Prostate gland (tissue), 2 donors: Measurements from ENCODE around the gene SIRT7.

ENCODE experiments used
- CTCF ChIP-seq, 4 experiments: fragments of 200-600 bp in 2 of 4; fragments of 450-650 bp in 2 of 4; sonication (generic) in 2 of 4; IDR thresholded peaks; 1 replicate in 3 of 4; 2 replicates in 1 of 4; pipeline ENCODE4 v1.5.1; 2016 to 2019; ENCODE audit warnings: antibody characterized with exemption in 4 of 4, mild to moderate bottlenecking in 2 of 4, moderate library complexity in 2 of 4
- POLR2A ChIP-seq: fragments of 450-650 bp; IDR thresholded peaks from one replicate; pipeline ENCODE4 v1.6.1; 2016; ENCODE audit warnings: antibody characterized with exemption, mild to moderate bottlenecking
- POLR2AphosphoS5 ChIP-seq: sonication (generic); formaldehyde crosslinking; IDR thresholded peaks from one replicate; pipeline ENCODE4 v1.6.1; 2017; ENCODE audit warnings: antibody characterized with exemption

DNA sequence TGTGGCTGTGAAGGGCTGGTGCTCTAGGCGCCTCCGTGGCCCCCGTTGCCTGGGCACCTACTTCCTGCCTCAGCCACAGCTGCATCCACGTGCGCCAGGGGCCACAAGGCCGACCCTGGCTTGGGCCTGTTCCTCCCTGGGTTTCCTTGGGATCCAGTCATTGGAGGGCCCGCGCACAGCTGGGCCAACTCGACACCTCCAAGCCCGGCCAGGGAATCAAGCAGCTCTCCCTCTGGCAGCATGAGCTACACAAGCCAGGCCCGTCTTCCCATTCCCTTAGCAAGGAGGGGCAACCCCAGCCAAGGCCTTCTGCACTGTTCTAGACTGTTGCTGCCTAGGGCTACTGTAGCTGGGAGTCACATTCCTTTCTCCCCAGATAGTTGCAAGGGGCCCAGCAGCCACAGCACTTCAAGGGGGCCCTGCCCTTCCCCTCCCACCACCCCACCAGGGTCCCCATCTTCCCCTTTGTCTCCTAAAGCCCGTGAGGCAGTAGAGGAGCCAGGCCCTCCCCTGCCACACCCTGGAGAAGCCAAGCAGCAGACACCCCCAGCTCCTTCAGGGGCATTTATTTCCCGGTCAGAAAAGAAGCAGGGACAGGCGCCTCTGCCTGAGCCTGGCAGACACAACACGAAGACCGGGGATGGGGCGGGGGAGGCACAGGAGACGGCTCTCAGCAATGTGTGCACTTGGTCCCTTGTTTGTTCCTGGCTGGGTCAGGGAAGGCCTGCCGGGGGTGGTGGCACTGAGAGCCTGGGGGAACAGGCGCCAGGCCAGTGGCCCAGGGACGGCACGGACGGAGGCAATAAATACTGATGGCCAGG lies 50.6 kb downstream of the SIRT7 start:
- TF ChIP-seq CTCF (IDR thresholded peaks at IDR 0.05) (no peak), POLR2A (no peak), POLR2AphosphoS5 (no peak)
